HG02678 (cell line): ENCODE data around the gene ADAM10.
A peak's percentile ranks its signal among the peaks of the same experiment; 100 is the strongest.

Source experiments
- ATAC-seq: cut with Tn5 transposase; IDR thresholded peaks from one replicate; pipeline ENCODE4 v1.9.1; 2021; ENCODE audit warnings: mild to moderate bottlenecking, moderate library complexity; ENCODE audit not compliant: unreplicated experiment

ADAM10 gene

GRCh38 chr15:58760385-58761009 lies 11.0 kb upstream of the ADAM10 start:
- no peak for ATAC-seq

- ATAC-seq: no peak
These were observed 8.6 kb upstream of the ADAM10 start for GRCh38 chr15:58758141-58758540.

- ATAC-seq: no peak
These were observed 6.4 kb upstream of the ADAM10 start for GRCh38 chr15:58755956-58756355.

GRCh38 chr15:58755350-58755749 lies 5.8 kb upstream of the ADAM10 start:
- ATAC-seq: no peak

GRCh38 chr15:58752716-58753115 lies 3.2 kb upstream of the ADAM10 start:
- no peak for ATAC-seq

GRCh38 chr15:58748852-58749531 lies 515 bp downstream of the ADAM10 start:
- ATAC-seq: peak; percentile 28

GRCh38 chr15:58748040-58748851 lies 1.3 kb downstream of the ADAM10 start:
- no peak for ATAC-seq

- no peak for ATAC-seq
These were observed 3.3 kb downstream of the ADAM10 start for GRCh38 chr15:58746174-58746573.

GRCh38 chr15:58742819-58743502 lies 6.5 kb downstream of the ADAM10 start:
- no peak for ATAC-seq

GRCh38 chr15:58742022-58742813 lies 7.3 kb downstream of the ADAM10 start:
- ATAC-seq: no peak

- no peak for ATAC-seq
These were observed 8.5 kb downstream of the ADAM10 start for GRCh38 chr15:58741032-58741431.

GRCh38 chr15:58740436-58740835 lies 9.1 kb downstream of the ADAM10 start:
- no peak for ATAC-seq

- ATAC-seq: no peak
These were observed 11.3 kb downstream of the ADAM10 start for GRCh38 chr15:58738046-58738707.

GRCh38 chr15:58737298-58737697 lies 12.2 kb downstream of the ADAM10 start:
- ATAC-seq: no peak

- ATAC-seq: no peak
These were observed 13.4 kb downstream of the ADAM10 start for GRCh38 chr15:58736018-58736643.

- no peak for ATAC-seq
These were observed 14.6 kb downstream of the ADAM10 start for GRCh38 chr15:58734859-58735258.

GRCh38 chr15:58732625-58733363 lies 16.7 kb downstream of the ADAM10 start:
- ATAC-seq: no peak

GRCh38 chr15:58731756-58732535 lies 17.6 kb downstream of the ADAM10 start:
- no peak for ATAC-seq
